ENCODE data around the gene ZSWIM3. TPM values are rescaled to one million over a fixed set of nuclear protein-coding genes. Genes with fewer than 3 reads are reported as not detected.

Gene ZSWIM3
- total and polyA plus RNA-seq, 2 of the 8 experiments (the other 6 are each of a cell fraction or from before 2014, with no cell fraction given): 5.5 to 6.9 TPM

GRCh38 chr20:45851501-45851900, 5.9 kb upstream of the ZSWIM3 start (continued):
- no peak for TF ChIP-seq SP1 (IDR thresholded peaks at IDR 0.05; ENCODE audit: low read depth, low read length)
- TF ChIP-seq NANOG (IDR thresholded peaks at IDR 0.05; ENCODE audit: insufficient read depth, low read depth, low read length, poor library complexity, severe bottlenecking): no peak
- TF ChIP-seq FOSL1 (IDR thresholded peaks at IDR 0.05; ENCODE audit: insufficient read depth, low read depth, low read length): no peak
- no peak for TF ChIP-seq TAF7 (optimal IDR thresholded peaks at IDR 0.05; ENCODE audit: borderline replicate concordance, low read depth, low read length)
- TF ChIP-seq CHD2 (IDR thresholded peaks at IDR 0.05; ENCODE audit: low read length): no peak
- TF ChIP-seq SUZ12 (IDR thresholded peaks at IDR 0.05; ENCODE audit: low read length): no peak
